ENCODE measurements around the gene TOPBP1.
"Not testable (repeated sequence)": the region's sequence is repeated elsewhere in the genome, so short reads cannot be mapped to it uniquely, and the experiment has no call there.

TOPBP1 gene

GRCh38 chr3:133691273-133692107 is 29.7 kb upstream of the TOPBP1 start:
- TF ChIP-seq CTCF (IDR thresholded peaks at IDR 0.05; ENCODE audit: low read depth, low read length, missing control alignments), result no peak
- Histone ChIP-seq H3K27ac (no peak overlapping the region), H3K36me3 (replicated peaks) (no peaks in the 10 kb centered on the region), H3K27me3 (replicated peaks) (no peaks in the 10 kb centered on the region), H3K4me3 (ENCODE audit: low read depth, low read length) (no peak overlapping the region)
- in situ Hi-C loops (cut with HindIII; ENCODE audit: low pct_ligation_motif_present, low sequenced_read_pairs), result no loop called here
- peak; percentile 7 for DNase-seq

GRCh38 chr3:133677993-133678392 is 16.3 kb upstream of the TOPBP1 start:
- H3K27ac ChIP-seq; in situ Hi-C loops (cut with HindIII; ENCODE audit: low pct_ligation_motif_present, low sequenced_read_pairs): not testable (repeated sequence)

GRCh38 chr3:133676336-133677118 is 14.8 kb upstream of the TOPBP1 start:
- H3K27me3 ChIP-seq (replicated peaks), result peaks cover 35% of the 10 kb centered on the region

More at GRCh38 chr3:133677993-133678392, 16.3 kb upstream of the TOPBP1 start:
- not testable (repeated sequence) for H3K36me3 ChIP-seq (replicated peaks); DNase-seq; H3K4me3 ChIP-seq (ENCODE audit: low read depth, low read length)
- H3K27me3 ChIP-seq (replicated peaks), result peaks cover 32% of the 10 kb centered on the region

DNA sequence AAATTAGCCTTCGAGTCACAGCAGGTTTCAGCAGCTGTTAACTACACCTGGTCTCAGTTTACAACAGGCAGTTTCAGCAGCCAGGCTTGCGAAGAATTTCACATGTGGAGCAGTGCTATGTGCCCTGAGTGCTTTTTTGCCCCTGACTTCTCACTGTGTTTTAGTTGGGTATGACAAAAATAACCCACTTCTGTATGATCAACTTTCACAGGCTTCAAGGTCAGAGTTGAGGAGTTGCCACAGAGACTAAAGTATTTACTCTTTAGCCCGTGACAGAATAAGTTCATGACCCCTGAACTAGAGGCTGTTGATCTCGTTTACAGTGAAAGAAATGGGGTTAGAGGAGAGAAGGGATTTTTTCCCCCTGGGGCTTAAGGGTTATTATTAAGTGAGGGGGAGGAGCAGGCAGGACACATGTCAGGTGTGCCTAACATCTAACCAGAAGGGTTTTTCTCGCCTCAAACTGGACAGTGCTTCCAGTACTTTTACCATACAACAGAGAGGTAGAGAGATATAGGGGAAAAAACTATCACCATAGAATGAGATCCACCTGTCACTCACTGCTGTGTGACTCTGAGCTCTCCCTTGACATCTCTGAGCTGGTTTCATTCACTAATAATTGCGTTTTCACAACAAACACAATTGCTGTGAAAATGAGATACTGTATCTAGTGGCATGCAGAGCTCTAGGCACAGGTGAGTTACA is 14.0 kb upstream of the TOPBP1 start:
- TF ChIP-seq CTCF (IDR thresholded peaks at IDR 0.05; ENCODE audit: low read depth, low read length, missing control alignments), result no peak
- Histone ChIP-seq H3K27me3 (replicated peaks) (peaks cover 35% of the 10 kb centered on the region), H3K27ac (no peak overlapping the region), H3K4me3 (ENCODE audit: low read depth, low read length) (no peak overlapping the region), H3K36me3 (replicated peaks) (no peaks in the 10 kb centered on the region)
- in situ Hi-C loops (cut with HindIII; ENCODE audit: low pct_ligation_motif_present, low sequenced_read_pairs), result no loop called here
- no peak for DNase-seq

More at GRCh38 chr3:133676336-133677118, 14.8 kb upstream of the TOPBP1 start:
- DNase-seq, result no peak
- Histone ChIP-seq H3K4me3 (ENCODE audit: low read depth, low read length) (no peak overlapping the region), H3K27ac (no peak overlapping the region), H3K36me3 (replicated peaks) (no peaks in the 10 kb centered on the region)
- TF ChIP-seq CTCF (IDR thresholded peaks at IDR 0.05; ENCODE audit: low read depth, low read length, missing control alignments), result no peak
- in situ Hi-C loops (cut with HindIII; ENCODE audit: low pct_ligation_motif_present, low sequenced_read_pairs), result no loop called here

- peak overlapping the region; percentile 20 for H3K4me3 ChIP-seq (ENCODE audit: low read depth, low read length)
- no peak for TF ChIP-seq CTCF (IDR thresholded peaks at IDR 0.05; ENCODE audit: low read depth, low read length, missing control alignments)
- DNase-seq, result no peak
These were observed 12.7 kb upstream of the TOPBP1 start for GRCh38 chr3:133674290-133674919.

More at GRCh38 chr3:133674290-133674919, 12.7 kb upstream of the TOPBP1 start:
- Histone ChIP-seq H3K36me3 (replicated peaks) (no peaks in the 10 kb centered on the region), H3K27me3 (replicated peaks) (peaks cover 35% of the 10 kb centered on the region), H3K27ac (no peak overlapping the region)
- in situ Hi-C loops (cut with HindIII; ENCODE audit: low pct_ligation_motif_present, low sequenced_read_pairs), result no loop called here
